GM21737 (cell line): ENCODE measurements around the gene CHN2.

Source experiments
- ATAC-seq: cut with Tn5 transposase; IDR thresholded peaks from one replicate; pipeline ENCODE4 v1.9.1; 2021; ENCODE audit warnings: mild to moderate bottlenecking, moderate library complexity; ENCODE audit not compliant: unreplicated experiment

The CHN2 gene

GRCh38 chr7:29422829-29423228 lies 228.3 kb downstream of the CHN2 start:
- no peak for ATAC-seq

- no peak for ATAC-seq
These were observed 229.9 kb downstream of the CHN2 start for GRCh38 chr7:29424295-29424983.

- no peak for ATAC-seq
These were observed 230.4 kb downstream of the CHN2 start for GRCh38 chr7:29424984-29425309.

GRCh38 chr7:29426587-29426986 lies 232.0 kb downstream of the CHN2 start:
- ATAC-seq, result no peak

- ATAC-seq, result no peak
These were observed 234.8 kb downstream of the CHN2 start for GRCh38 chr7:29429401-29429800.

- no peak for ATAC-seq
These were observed 235.8 kb downstream of the CHN2 start for GRCh38 chr7:29430279-29430949.

GRCh38 chr7:29431686-29432085 lies 237.1 kb downstream of the CHN2 start:
- ATAC-seq, result no peak

GRCh38 chr7:29432721-29433120 lies 238.1 kb downstream of the CHN2 start:
- no peak for ATAC-seq

- no peak for ATAC-seq
These were observed 239.8 kb downstream of the CHN2 start for GRCh38 chr7:29434380-29434768.

- ATAC-seq, result no peak
These were observed 240.6 kb downstream of the CHN2 start for GRCh38 chr7:29435167-29435566.

- ATAC-seq, result no peak
These were observed 241.3 kb downstream of the CHN2 start for GRCh38 chr7:29435902-29436301.

- ATAC-seq, result no peak
These were observed 247.6 kb downstream of the CHN2 start for GRCh38 chr7:29442146-29442545.

- ATAC-seq, result no peak
These were observed 249.0 kb downstream of the CHN2 start for GRCh38 chr7:29443552-29443951.

- no peak for ATAC-seq
These were observed 249.7 kb downstream of the CHN2 start for GRCh38 chr7:29444267-29444666.

- ATAC-seq, result no peak
These were observed 251.2 kb downstream of the CHN2 start for GRCh38 chr7:29445736-29446135.

- ATAC-seq, result no peak
These were observed 253.3 kb downstream of the CHN2 start for GRCh38 chr7:29447828-29448227.

- no peak for ATAC-seq
These were observed 255.1 kb downstream of the CHN2 start for GRCh38 chr7:29449569-29450260.

GRCh38 chr7:29453021-29453420 lies 258.4 kb downstream of the CHN2 start:
- no peak for ATAC-seq

GRCh38 chr7:29454464-29454863 lies 259.9 kb downstream of the CHN2 start:
- no peak for ATAC-seq

- no peak for ATAC-seq
These were observed 260.4 kb downstream of the CHN2 start for GRCh38 chr7:29454899-29455451.

GRCh38 chr7:29457141-29457561 lies 262.6 kb downstream of the CHN2 start:
- no peak for ATAC-seq

GRCh38 chr7:29457565-29458011 lies 263.0 kb downstream of the CHN2 start:
- no peak for ATAC-seq
